WTC11 (cell line): Measurements from ENCODE around the gene JOSD1. TPM values are rescaled to one million over a fixed set of nuclear protein-coding genes. Genes with fewer than 3 reads are reported as not detected.

ENCODE experiments used
- ATAC-seq: fragments of 200-7000 bp; cut with Tn5 transposase; 2 replicates; pipeline ENCODE4 v1.10.0; 2021; ENCODE audit warnings: mild to moderate bottlenecking, moderate library complexity
- CTCF ChIA-PET: fragments of 300-600 bp; sonication (Branson Sonifier 250); formaldehyde crosslinking; loops from one replicate; lab custom pipeline; 2021; ENCODE audit warnings: antibody characterized with exemption; lab: Charles Lee
- POLR2A ChIA-PET: fragments of 350-600 bp; sonication (Branson Sonifier 250); formaldehyde crosslinking; loops from one replicate; lab custom pipeline; 2021; ENCODE audit warnings: antibody characterized with exemption; lab: Charles Lee
- DNase-seq: peaks from one replicate; pipeline ENCODE4 v3.0.0; 2021; ENCODE audit warnings: low spot score
- H3K27ac Mint-ChIP-seq: 2 replicates; pipeline ENCODE4 v1.8.0; 2021; ENCODE audit warnings: mixed read lengths
- H3K27me3 Mint-ChIP-seq: 2 replicates; pipeline ENCODE4 v1.8.0; 2021; ENCODE audit warnings: low read depth, mild to moderate bottlenecking, moderate library complexity, mixed read lengths
- H3K36me3 Mint-ChIP-seq: 2 replicates; pipeline ENCODE4 v1.8.0; 2021; ENCODE audit warnings: mixed read lengths
- H3K4me1 Mint-ChIP-seq: 2 replicates; pipeline ENCODE4 v1.8.0; 2022; ENCODE audit warnings: mixed read lengths
- H3K4me3 Mint-ChIP-seq: 2 replicates; pipeline ENCODE4 v1.8.0; 2021; ENCODE audit warnings: mild to moderate bottlenecking, moderate library complexity, mixed read lengths
- H3K9me3 Mint-ChIP-seq: 2 replicates; pipeline ENCODE4 v1.8.0; 2021; ENCODE audit warnings: mixed read lengths
- CDX4 ChIP-seq: fragments of 250-450 bp; sonication (Bioruptor Pico); IDR thresholded peaks from 2 replicates; pipeline ENCODE4 v1.9.0; 2021; ENCODE audit warnings: moderate library complexity, mild to moderate bottlenecking, inconsistent platforms, borderline replicate concordance
- ERG ChIP-seq: fragments of 250-450 bp; sonication (Bioruptor Pico); IDR thresholded peaks from 2 replicates; pipeline ENCODE4 v1.8.0; 2021; ENCODE audit warnings: mild to moderate bottlenecking
- ETV6 ChIP-seq: sonication (generic); formaldehyde crosslinking; IDR thresholded peaks from 2 replicates; pipeline ENCODE4 v1.8.1; 2022; ENCODE audit warnings: mild to moderate bottlenecking, missing genetic modification reagents
- KAT7 ChIP-seq: sonication (generic); formaldehyde crosslinking; IDR thresholded peaks from 2 replicates; pipeline ENCODE4 v1.8.1; 2023; ENCODE audit warnings: missing genetic modification reagents, mild to moderate bottlenecking, borderline replicate concordance
- NR1H2 ChIP-seq: sonication (generic); formaldehyde crosslinking; IDR thresholded peaks from 2 replicates; pipeline ENCODE4 v1.9.0; 2021; ENCODE audit warnings: mild to moderate bottlenecking, moderate library complexity, missing genetic modification reagents
- NR2C2 ChIP-seq: sonication (generic); formaldehyde crosslinking; IDR thresholded peaks from 2 replicates; pipeline ENCODE4 v1.8.0; 2022; ENCODE audit warnings: mild to moderate bottlenecking, missing genetic modification reagents
- NR3C1 ChIP-seq: sonication (generic); formaldehyde crosslinking; conservative IDR thresholded peaks from 2 replicates; pipeline ENCODE4 v1.8.1; 2023; ENCODE audit warnings: low read depth, mild to moderate bottlenecking, missing genetic modification reagents
- OVOL2 ChIP-seq: fragments of 250-450 bp; sonication (Bioruptor Pico); IDR thresholded peaks from 2 replicates; pipeline ENCODE4 v1.9.0; 2021; ENCODE audit warnings: mild to moderate bottlenecking, borderline replicate concordance
- SMAD4 ChIP-seq: sonication (generic); formaldehyde crosslinking; IDR thresholded peaks from 2 replicates; pipeline ENCODE4 v1.8.0; 2022; ENCODE audit warnings: mild to moderate bottlenecking, missing genetic modification reagents
- SP1 ChIP-seq: sonication (generic); formaldehyde crosslinking; conservative IDR thresholded peaks from 2 replicates; pipeline ENCODE4 v1.8.1; 2022; ENCODE audit warnings: missing genetic modification reagents
- TCF7 ChIP-seq: sonication (generic); formaldehyde crosslinking; IDR thresholded peaks from 2 replicates; pipeline ENCODE4 v1.8.0; 2022; ENCODE audit warnings: mild to moderate bottlenecking, low read depth, missing genetic modification reagents, moderate library complexity
- TEAD4 ChIP-seq: sonication (generic); formaldehyde crosslinking; IDR thresholded peaks from 2 replicates; pipeline ENCODE4 v1.8.0; 2022; ENCODE audit warnings: mild to moderate bottlenecking, missing genetic modification reagents
- TP53 ChIP-seq: sonication (generic); formaldehyde crosslinking; IDR thresholded peaks from 2 replicates; pipeline ENCODE4 v1.8.1; 2023; ENCODE audit warnings: mild to moderate bottlenecking, missing genetic modification reagents
- ZNF138 ChIP-seq: sonication (generic); formaldehyde crosslinking; conservative IDR thresholded peaks from 2 replicates; pipeline ENCODE4 v1.8.1; 2022; ENCODE audit warnings: mild to moderate bottlenecking, moderate library complexity, missing genetic modification reagents
- ZNF263 ChIP-seq: sonication (generic); formaldehyde crosslinking; IDR thresholded peaks from 2 replicates; pipeline ENCODE4 v1.8.1; 2022; ENCODE audit warnings: low read depth, mild to moderate bottlenecking, moderate library complexity, missing genetic modification reagents
- total RNA-seq: library from RNA; stranded (reverse); gene quantifications from 3 replicates; pipeline ENCODE4 v1.2.3, GENCODE V29; 2021
- TF ChIP-seq, protein P1 (sequence below): sonication (generic); formaldehyde crosslinking; IDR thresholded peaks from 2 replicates; pipeline ENCODE4 v1.8.0; 2022; ENCODE audit warnings: mild to moderate bottlenecking, missing genetic modification reagents
- TF ChIP-seq, protein P2 (sequence below): sonication (generic); formaldehyde crosslinking; IDR thresholded peaks from 2 replicates; pipeline ENCODE4 v1.8.1; 2023; ENCODE audit warnings: mild to moderate bottlenecking, missing genetic modification reagents, moderate library complexity
- TF ChIP-seq, protein P3 (sequence below): sonication (generic); formaldehyde crosslinking; IDR thresholded peaks from 2 replicates; pipeline ENCODE4 v1.8.0; 2023; ENCODE audit warnings: missing genetic modification reagents, mild to moderate bottlenecking, borderline replicate concordance
- TF ChIP-seq, protein P4 (sequence below): sonication (generic); formaldehyde crosslinking; IDR thresholded peaks from 2 replicates; pipeline ENCODE4 v1.8.0; 2022; ENCODE audit warnings: missing genetic modification reagents

The JOSD1 gene
- total RNA-seq, 1 experiment from 2014 or later: 24.5 TPM

- ATAC-seq (no peak), DNase-seq (no peak)
- POLR2A ChIA-PET: no interaction called here
- Mint-ChIP-seq H3K27ac (no peak overlapping the region), H3K4me1 (peaks cover 20% of the 10 kb centered on the region), H3K27me3 (no peaks in the 10 kb centered on the region), H3K9me3 (no peaks in the 10 kb centered on the region), H3K4me3 (no peak overlapping the region), H3K36me3 (peaks cover 22% of the 10 kb centered on the region)
- TF ChIP-seq ERG (CRISPR knock-in tag) (no peak), NR2C2 (no peak), TCF7 (CRISPR knock-in tag) (no peak), TP53 (CRISPR knock-in tag) (no peak), ZNF263 (CRISPR knock-in tag) (no peak), SMAD4 (no peak), SP1 (no peak)
- TF ChIP-seq, protein P1, sequence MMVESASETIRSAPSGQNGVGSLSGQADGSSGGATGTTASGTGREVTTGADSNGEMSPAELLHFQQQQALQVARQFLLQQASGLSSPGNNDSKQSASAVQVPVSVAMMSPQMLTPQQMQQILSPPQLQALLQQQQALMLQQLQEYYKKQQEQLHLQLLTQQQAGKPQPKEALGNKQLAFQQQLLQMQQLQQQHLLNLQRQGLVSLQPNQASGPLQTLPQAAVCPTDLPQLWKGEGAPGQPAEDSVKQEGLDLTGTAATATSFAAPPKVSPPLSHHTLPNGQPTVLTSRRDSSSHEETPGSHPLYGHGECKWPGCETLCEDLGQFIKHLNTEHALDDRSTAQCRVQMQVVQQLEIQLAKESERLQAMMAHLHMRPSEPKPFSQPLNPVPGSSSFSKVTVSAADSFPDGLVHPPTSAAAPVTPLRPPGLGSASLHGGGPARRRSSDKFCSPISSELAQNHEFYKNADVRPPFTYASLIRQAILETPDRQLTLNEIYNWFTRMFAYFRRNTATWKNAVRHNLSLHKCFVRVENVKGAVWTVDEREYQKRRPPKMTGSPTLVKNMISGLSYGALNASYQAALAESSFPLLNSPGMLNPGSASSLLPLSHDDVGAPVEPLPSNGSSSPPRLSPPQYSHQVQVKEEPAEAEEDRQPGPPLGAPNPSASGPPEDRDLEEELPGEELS (CRISPR knock-in tag): no peak
- TF ChIP-seq, protein P2, sequence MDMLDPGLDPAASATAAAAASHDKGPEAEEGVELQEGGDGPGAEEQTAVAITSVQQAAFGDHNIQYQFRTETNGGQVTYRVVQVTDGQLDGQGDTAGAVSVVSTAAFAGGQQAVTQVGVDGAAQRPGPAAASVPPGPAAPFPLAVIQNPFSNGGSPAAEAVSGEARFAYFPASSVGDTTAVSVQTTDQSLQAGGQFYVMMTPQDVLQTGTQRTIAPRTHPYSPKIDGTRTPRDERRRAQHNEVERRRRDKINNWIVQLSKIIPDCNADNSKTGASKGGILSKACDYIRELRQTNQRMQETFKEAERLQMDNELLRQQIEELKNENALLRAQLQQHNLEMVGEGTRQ (CRISPR knock-in tag): no peak
- TF ChIP-seq, protein P3, sequence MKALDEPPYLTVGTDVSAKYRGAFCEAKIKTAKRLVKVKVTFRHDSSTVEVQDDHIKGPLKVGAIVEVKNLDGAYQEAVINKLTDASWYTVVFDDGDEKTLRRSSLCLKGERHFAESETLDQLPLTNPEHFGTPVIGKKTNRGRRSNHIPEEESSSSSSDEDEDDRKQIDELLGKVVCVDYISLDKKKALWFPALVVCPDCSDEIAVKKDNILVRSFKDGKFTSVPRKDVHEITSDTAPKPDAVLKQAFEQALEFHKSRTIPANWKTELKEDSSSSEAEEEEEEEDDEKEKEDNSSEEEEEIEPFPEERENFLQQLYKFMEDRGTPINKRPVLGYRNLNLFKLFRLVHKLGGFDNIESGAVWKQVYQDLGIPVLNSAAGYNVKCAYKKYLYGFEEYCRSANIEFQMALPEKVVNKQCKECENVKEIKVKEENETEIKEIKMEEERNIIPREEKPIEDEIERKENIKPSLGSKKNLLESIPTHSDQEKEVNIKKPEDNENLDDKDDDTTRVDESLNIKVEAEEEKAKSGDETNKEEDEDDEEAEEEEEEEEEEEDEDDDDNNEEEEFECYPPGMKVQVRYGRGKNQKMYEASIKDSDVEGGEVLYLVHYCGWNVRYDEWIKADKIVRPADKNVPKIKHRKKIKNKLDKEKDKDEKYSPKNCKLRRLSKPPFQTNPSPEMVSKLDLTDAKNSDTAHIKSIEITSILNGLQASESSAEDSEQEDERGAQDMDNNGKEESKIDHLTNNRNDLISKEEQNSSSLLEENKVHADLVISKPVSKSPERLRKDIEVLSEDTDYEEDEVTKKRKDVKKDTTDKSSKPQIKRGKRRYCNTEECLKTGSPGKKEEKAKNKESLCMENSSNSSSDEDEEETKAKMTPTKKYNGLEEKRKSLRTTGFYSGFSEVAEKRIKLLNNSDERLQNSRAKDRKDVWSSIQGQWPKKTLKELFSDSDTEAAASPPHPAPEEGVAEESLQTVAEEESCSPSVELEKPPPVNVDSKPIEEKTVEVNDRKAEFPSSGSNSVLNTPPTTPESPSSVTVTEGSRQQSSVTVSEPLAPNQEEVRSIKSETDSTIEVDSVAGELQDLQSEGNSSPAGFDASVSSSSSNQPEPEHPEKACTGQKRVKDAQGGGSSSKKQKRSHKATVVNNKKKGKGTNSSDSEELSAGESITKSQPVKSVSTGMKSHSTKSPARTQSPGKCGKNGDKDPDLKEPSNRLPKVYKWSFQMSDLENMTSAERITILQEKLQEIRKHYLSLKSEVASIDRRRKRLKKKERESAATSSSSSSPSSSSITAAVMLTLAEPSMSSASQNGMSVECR (CRISPR knock-in tag): no peak
- CTCF ChIA-PET: interaction anchor here (0.7 kb wide), 1 partner anchor 267 kb away, joined by 4 read pairs; no protein-coding TSS in a partner anchor
Measured at GRCh38 chr22:38694049-38694448, 6.7 kb downstream of the JOSD1 start.

- Mint-ChIP-seq H3K36me3 (peaks cover 37% of the 10 kb centered on the region), H3K4me1 (no peaks in the 10 kb centered on the region), H3K4me3 (no peak overlapping the region), H3K9me3 (no peaks in the 10 kb centered on the region), H3K27ac (no peak overlapping the region), H3K27me3 (no peaks in the 10 kb centered on the region)
- ChIA-PET POLR2A (no interaction called here), CTCF (interaction anchor here (0.8 kb wide), 1 partner anchor 56 kb away, joined by 3 read pairs; no protein-coding TSS in a partner anchor)
- ATAC-seq (no peak), DNase-seq (no peak)
- TF ChIP-seq NR2C2 (no peak), OVOL2 (CRISPR knock-in tag) (no peak), ERG (CRISPR knock-in tag) (no peak), NR1H2 (CRISPR knock-in tag) (no peak), TP53 (CRISPR knock-in tag) (no peak), CDX4 (CRISPR knock-in tag) (no peak), NR3C1 (CRISPR knock-in tag) (no peak), TEAD4 (CRISPR knock-in tag) (no peak), ZNF138 (CRISPR knock-in tag) (no peak), KAT7 (CRISPR knock-in tag) (no peak), ETV6 (CRISPR knock-in tag) (no peak)
- TF ChIP-seq, protein P4, sequence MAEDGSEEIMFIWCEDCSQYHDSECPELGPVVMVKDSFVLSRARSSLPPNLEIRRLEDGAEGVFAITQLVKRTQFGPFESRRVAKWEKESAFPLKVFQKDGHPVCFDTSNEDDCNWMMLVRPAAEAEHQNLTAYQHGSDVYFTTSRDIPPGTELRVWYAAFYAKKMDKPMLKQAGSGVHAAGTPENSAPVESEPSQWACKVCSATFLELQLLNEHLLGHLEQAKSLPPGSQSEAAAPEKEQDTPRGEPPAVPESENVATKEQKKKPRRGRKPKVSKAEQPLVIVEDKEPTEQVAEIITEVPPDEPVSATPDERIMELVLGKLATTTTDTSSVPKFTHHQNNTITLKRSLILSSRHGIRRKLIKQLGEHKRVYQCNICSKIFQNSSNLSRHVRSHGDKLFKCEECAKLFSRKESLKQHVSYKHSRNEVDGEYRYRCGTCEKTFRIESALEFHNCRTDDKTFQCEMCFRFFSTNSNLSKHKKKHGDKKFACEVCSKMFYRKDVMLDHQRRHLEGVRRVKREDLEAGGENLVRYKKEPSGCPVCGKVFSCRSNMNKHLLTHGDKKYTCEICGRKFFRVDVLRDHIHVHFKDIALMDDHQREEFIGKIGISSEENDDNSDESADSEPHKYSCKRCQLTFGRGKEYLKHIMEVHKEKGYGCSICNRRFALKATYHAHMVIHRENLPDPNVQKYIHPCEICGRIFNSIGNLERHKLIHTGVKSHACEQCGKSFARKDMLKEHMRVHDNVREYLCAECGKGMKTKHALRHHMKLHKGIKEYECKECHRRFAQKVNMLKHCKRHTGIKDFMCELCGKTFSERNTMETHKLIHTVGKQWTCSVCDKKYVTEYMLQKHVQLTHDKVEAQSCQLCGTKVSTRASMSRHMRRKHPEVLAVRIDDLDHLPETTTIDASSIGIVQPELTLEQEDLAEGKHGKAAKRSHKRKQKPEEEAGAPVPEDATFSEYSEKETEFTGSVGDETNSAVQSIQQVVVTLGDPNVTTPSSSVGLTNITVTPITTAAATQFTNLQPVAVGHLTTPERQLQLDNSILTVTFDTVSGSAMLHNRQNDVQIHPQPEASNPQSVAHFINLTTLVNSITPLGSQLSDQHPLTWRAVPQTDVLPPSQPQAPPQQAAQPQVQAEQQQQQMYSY (CRISPR knock-in tag): no peak
Measured at GRCh38 chr22:38689651-38690050, 11.1 kb downstream of the JOSD1 start.
